KMS-11 (cell line): ENCODE results near the gene DAAM1.

ENCODE experiments used
- H2AFZ ChIP-seq: fragments of 200-600 bp; sonication (generic); 2 replicates; pipeline ENCODE4 v1.6.1; 2016; ENCODE audit warnings: antibody characterized with exemption, mixed run types, low read depth
- H3K27ac ChIP-seq: fragments of 200-600 bp; sonication (generic); 2 replicates; pipeline ENCODE4 v1.6.1; 2016; ENCODE audit warnings: mild to moderate bottlenecking, mixed run types
- H3K27me3 ChIP-seq: fragments of 200-600 bp; sonication (generic); 2 replicates; pipeline ENCODE4 v1.6.1; 2017; ENCODE audit warnings: mild to moderate bottlenecking, low read depth, mixed run types, moderate library complexity; ENCODE audit not compliant: insufficient read depth
- H3K36me3 ChIP-seq: fragments of 200-600 bp; sonication (generic); 2 replicates; pipeline ENCODE4 v1.6.1; 2017; ENCODE audit warnings: mild to moderate bottlenecking, mixed run types; ENCODE audit not compliant: insufficient read depth
- H3K4me1 ChIP-seq: fragments of 200-600 bp; sonication (generic); 2 replicates; pipeline ENCODE4 v1.6.1; 2016; ENCODE audit warnings: mild to moderate bottlenecking, low read depth, mixed run types; ENCODE audit not compliant: poor library complexity, severe bottlenecking
- H3K4me2 ChIP-seq: fragments of 200-600 bp; sonication (generic); 2 replicates; pipeline ENCODE4 v1.7.0; 2016; ENCODE audit warnings: mild to moderate bottlenecking, mixed run types
- H3K4me3 ChIP-seq: fragments of 200-600 bp; sonication (generic); IDR thresholded peaks from 2 replicates; pipeline ENCODE4 v1.6.1; 2017; ENCODE audit warnings: low read depth, low read length, mixed read lengths; ENCODE audit not compliant: insufficient read depth
- H3K79me2 ChIP-seq: fragments of 200-600 bp; sonication (generic); 2 replicates; pipeline ENCODE4 v1.6.1; 2016; ENCODE audit warnings: low read depth, mixed run types; ENCODE audit not compliant: insufficient read depth
- H3K9ac ChIP-seq: fragments of 200-600 bp; sonication (generic); 2 replicates; pipeline ENCODE4 v1.6.1; 2016; ENCODE audit warnings: mild to moderate bottlenecking, mixed run types
- H4K20me1 ChIP-seq: fragments of 200-600 bp; sonication (generic); 2 replicates; pipeline ENCODE4 v1.6.1; 2016; ENCODE audit warnings: mild to moderate bottlenecking, mixed run types; ENCODE audit not compliant: insufficient read depth
- CTCF ChIP-seq: fragments of 200-600 bp; sonication (generic); conservative IDR thresholded peaks from 2 replicates; pipeline ENCODE4 v1.6.1; 2017; ENCODE audit warnings: low read depth, mild to moderate bottlenecking, antibody characterized with exemption, low read length, moderate library complexity, mixed read lengths

The DAAM1 gene

GRCh38 chr14:59359431-59360124, 171.1 kb downstream of the DAAM1 start:
- Histone ChIP-seq H3K9ac (peak overlapping the region; percentile 22; the same call in 1 of the 2 replicates), H3K27ac (peak overlapping the region; percentile 60), H3K4me1 (peaks cover 58% of the 10 kb centered on the region), H3K4me2 (peak overlapping the region; percentile 97), H3K4me3 (no peak overlapping the region), H3K27me3 (no peaks in the 10 kb centered on the region), H2AFZ (no peak overlapping the region), H3K79me2 (no peaks in the 10 kb centered on the region), H3K36me3 (no peaks in the 10 kb centered on the region), H4K20me1 (no peaks in the 10 kb centered on the region)
- no peak for TF ChIP-seq CTCF

DNA sequence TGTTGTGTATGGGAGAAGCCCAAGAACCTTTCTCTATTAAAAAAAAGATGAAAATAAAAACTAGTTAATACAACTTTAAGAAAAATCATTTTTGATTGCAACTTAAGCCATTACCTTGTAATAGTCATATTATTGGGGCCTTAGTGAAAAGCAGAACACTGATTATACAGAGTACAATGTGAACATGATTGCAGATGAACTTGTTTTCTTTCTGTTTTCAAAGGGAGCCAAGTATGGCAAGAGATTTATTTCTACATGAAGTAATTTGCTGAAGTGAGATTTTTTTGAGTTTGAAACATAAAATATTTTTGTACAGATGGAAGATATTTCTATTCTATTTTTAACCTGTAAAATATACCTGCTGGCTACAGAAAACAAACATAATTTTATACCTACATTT, 171.8 kb downstream of the DAAM1 start:
- Histone ChIP-seq H3K36me3 (no peaks in the 10 kb centered on the region), H3K79me2 (no peaks in the 10 kb centered on the region), H2AFZ (no peak overlapping the region), H3K27me3 (no peaks in the 10 kb centered on the region), H3K4me1 (peaks cover 58% of the 10 kb centered on the region), H3K4me2 (peak overlapping the region; percentile 97), H3K4me3 (no peak overlapping the region), H4K20me1 (no peaks in the 10 kb centered on the region), H3K27ac (peak overlapping the region; percentile 60), H3K9ac (peak overlapping the region; percentile 22; the same call in 1 of the 2 replicates)
- no peak for TF ChIP-seq CTCF

GRCh38 chr14:59360923-59361794, 172.7 kb downstream of the DAAM1 start:
- Histone ChIP-seq H3K4me2 (peak overlapping the region; percentile 97), H3K4me1 (peaks cover 58% of the 10 kb centered on the region), H3K79me2 (no peaks in the 10 kb centered on the region), H4K20me1 (no peaks in the 10 kb centered on the region), H3K9ac (peak overlapping the region; percentile 22; the same call in 1 of the 2 replicates), H3K27me3 (no peaks in the 10 kb centered on the region), H3K4me3 (no peak overlapping the region), H3K27ac (peak overlapping the region; percentile 60), H2AFZ (peak overlapping the region; percentile 39; the same call in 1 of the 2 replicates), H3K36me3 (no peaks in the 10 kb centered on the region)
- no peak for TF ChIP-seq CTCF

- Histone ChIP-seq H3K9ac (no peak overlapping the region), H3K27me3 (no peaks in the 10 kb centered on the region), H3K4me1 (peaks cover 58% of the 10 kb centered on the region), H3K79me2 (no peaks in the 10 kb centered on the region), H3K4me2 (peak overlapping the region; percentile 97; the same call in 1 of the 2 replicates), H4K20me1 (no peaks in the 10 kb centered on the region), H2AFZ (no peak overlapping the region), H3K27ac (peak overlapping the region; percentile 60; the same call in 1 of the 2 replicates), H3K4me3 (no peak overlapping the region), H3K36me3 (no peaks in the 10 kb centered on the region)
- no peak for TF ChIP-seq CTCF
These were observed 174.0 kb downstream of the DAAM1 start for GRCh38 chr14:59362513-59362912.
